ENCODE measurements around the gene ARV1.

The ARV1 gene

GRCh38 chr1:230978491-230979388, at the start of gene ARV1, which contains the start of gene TTC13:
Gene ARV1 (plus strand): TSS chr1:230979094. CDS start chr1:230979106, 12 bp downstream.
Gene TTC13 (minus strand): TSS chr1:230978861. CDS start chr1:230978830, 31 bp downstream.
- peak; percentile 100 for DNase-seq

- no peak for DNase-seq
Measured at GRCh38 chr1:230930986-230931385, 47.9 kb upstream of the ARV1 start.

DNA sequence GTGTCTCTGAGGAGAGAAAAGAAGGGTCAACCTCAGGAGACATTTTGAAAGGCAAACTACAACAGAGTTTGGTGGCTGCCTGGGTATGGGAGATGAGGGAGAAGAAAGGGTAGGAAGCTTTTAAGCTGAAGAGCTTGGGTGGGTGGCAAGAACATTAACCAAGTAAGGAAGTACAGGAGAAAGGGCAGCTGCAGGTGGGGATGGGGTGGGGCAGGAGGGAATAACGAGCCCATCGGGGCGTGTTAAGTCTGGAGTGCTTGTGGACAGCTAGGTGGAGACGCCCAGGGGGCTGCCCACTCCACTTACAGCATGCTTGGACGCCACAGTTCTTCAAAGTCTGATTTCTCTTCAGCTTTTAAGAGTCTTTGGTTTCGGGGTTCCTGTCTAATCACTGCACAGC, 43.0 kb upstream of the ARV1 start:
- no peak for DNase-seq

DNA sequence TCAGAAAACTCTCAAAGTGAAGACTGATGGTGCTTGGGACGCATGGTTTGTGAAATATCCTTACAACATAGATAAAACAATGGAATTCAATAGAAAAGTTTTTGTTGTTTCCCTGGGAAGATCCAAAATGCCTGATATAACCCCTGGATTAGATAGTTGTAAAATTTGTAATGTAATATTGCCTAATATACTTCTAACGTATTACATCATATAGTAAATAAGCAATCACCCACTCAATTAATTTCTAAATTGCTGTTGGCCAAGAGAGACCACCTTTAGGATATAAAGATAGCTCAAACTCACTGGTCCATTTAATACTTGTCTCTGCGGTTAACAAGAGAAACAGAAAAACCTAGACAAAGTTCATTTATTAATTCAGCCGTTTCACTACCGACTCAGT, 42.4 kb upstream of the ARV1 start:
- DNase-seq, result no peak

DNA sequence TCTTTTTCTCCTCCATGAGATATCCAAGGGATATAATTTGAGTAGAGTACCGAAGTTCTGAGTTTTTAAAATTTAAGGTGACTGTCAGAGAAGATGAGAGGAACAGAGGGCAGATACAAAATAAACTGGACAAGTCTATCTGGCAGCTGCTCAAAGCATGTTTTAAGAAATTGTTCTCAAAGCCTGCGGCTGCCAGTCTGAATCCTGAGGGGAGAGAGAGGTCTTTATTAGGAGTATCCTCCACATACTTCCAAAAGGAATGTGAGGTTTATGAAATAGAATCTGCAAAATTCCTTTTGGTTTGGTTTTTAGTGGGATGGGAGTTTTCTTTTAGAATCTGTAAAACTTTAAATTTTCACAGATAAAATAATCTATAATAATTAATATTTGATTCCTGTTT, 41.5 kb upstream of the ARV1 start:
- no peak for DNase-seq

GRCh38 chr1:230938924-230939368, 39.9 kb upstream of the ARV1 start:
- no peak for DNase-seq

GRCh38 chr1:230939806-230940489, 38.9 kb upstream of the ARV1 start:
- DNase-seq, result no peak

GRCh38 chr1:230940848-230941247, 38.0 kb upstream of the ARV1 start:
- no peak for DNase-seq

- no peak for DNase-seq
Measured at GRCh38 chr1:230943048-230943593, 35.8 kb upstream of the ARV1 start.

- DNase-seq, result no peak
Measured at GRCh38 chr1:230948301-230948700, 30.6 kb upstream of the ARV1 start.

DNA sequence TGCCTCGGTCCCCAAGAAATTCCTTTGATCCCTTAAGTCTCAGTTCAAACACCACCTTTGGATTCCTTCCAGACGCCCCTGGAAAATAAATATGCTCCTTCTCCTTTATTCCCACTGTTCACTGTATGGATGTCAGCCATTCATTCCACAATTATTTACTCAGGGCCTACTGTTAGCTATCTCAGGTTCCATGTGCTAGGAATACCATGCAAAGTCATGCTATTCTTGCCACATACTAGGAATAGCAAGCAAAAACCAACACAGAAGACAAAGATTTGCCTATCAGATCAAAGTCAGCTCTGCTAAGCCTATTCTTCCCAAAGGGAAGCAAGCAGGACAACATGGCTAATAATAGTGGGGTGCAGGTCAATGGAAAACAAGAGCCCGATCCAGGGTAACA, 30.0 kb upstream of the ARV1 start:
- no peak for DNase-seq

GRCh38 chr1:230950404-230950803, 28.5 kb upstream of the ARV1 start:
- no peak for DNase-seq

- no peak for DNase-seq
Measured at GRCh38 chr1:230957580-230957989, 21.3 kb upstream of the ARV1 start.

DNA sequence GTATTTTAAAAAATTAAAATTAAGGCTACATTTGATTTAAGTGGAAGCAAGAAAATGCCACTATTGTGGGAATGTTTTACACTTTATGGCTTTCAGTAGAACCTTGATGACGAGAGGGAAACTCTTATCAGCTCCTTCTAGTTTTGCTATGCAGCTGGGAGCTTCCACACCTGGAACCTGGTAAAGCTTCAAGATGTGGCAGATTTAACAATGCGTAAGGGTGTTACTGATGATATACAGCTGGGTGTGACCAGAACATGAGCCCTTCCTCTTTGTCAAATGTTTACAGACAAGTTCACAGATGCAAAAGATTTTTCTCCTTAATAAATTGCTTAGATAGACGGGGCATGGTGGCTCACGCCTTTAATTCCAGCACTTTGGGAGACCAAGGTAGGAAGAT, 20.5 kb upstream of the ARV1 start:
- no peak for DNase-seq

DNA sequence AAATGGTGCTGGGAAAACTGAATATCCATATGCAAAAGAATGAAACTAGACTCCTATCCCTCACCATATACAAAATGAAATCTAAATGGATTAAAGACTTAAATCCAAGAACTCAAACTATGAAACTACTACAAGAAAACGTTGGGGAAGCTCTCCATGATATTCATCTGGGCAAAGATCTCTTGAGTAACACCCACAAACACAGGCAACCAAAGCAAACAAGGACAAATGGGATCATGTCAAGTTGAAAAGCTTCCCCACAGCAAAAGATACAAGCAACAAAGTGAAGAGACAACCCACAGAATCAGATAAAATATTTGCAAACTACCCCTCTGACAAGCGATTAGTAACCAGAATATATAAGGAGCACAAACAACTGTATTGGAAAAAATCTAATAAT, 14.0 kb upstream of the ARV1 start:
- no peak for DNase-seq

DNA sequence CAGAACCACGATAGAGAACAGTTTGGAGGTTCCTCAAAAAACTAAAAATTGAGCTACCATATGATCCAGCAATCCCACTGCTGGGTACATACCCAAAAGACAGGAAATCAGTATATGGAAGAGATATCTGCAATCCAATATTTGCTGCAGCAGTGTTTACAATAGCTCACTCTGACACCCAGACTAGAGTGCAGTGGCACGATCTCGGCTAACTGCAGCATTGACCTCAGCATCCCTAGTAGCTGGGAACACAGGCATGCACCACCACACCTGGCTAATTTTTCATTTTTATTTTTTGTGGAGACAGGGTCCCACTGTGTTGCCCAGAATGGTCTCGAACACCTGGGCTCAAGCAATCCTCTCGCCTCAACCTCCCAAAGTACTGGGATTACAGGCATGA, 13.4 kb upstream of the ARV1 start:
- no peak for DNase-seq

DNA sequence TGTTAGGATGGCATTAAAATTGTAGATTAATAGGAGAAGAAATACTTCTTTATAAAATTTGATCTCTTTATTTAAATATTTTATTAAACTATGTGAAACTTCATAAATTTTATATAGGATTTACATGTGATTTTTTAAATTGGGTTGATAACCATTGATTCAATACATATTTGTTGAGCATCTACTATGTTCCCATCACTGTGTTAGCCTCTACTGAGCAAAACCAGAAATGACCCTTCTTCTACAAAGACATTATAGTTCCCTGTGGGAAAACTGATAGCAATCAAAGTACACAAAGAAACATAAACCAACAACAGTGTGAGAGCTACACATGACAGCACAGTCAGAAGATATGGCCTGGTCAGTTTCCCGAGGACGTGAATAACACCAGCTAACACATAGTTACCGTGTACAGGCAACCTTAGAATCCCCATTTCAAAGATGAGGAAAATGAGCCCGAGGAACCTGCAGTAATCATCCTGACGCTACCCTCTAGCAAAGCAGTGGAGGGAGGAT, 12.5 kb upstream of the ARV1 start:
- no peak for DNase-seq

GRCh38 chr1:230970432-230970831, 8.5 kb upstream of the ARV1 start:
- DNase-seq, result no peak

DNA sequence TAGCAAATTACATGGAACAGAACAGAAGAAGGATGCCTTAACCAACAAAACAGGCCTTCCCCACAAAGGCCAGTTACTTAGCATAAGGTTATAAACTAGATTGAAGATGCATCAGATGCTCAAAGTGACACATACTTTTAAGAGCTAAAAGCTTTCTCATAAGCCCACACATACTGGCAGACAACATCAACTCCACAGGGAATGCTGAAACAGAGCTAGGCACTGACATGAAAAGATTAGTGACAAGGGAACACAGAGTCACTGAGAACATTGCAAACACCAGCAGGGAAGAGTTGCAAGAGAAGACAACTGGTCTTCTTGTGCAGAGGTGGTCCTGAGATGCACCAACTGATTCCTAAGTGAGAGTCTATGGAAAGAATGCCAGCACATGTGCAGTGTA, 7.1 kb upstream of the ARV1 start:
- DNase-seq, result no peak

- no peak for DNase-seq
Measured at GRCh38 chr1:230972855-230973271, 6.0 kb upstream of the ARV1 start.

- no peak for DNase-seq
Measured at GRCh38 chr1:230975636-230976035, 3.3 kb upstream of the ARV1 start.

DNA sequence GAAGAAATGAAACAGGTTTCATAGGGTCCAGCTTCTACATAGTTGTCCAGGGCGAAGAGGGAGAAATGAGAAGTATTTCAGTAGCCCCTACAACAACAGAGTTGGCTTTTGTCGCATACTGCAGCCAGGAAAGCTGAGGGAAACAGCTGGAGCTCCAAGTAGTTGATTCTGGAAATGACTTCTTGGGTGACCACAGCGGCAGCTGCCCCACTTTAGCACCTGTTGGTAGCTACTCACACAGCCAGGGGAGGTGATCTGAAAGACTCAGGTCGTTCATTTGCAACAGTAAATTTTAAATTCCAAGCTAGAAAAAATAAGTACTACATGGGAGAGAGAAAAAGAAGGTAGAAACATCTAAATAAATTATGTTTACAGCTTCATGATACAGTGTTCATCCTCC, 2.5 kb upstream of the ARV1 start:
- no peak for DNase-seq
